Fibroblast of the aortic adventitia (primary cell): ENCODE data around the gene CCR9. TPM values are rescaled to one million over a fixed set of nuclear protein-coding genes. Genes with fewer than 3 reads are reported as not detected.

Experiments used
- DNase-seq: peaks from one replicate; pipeline ENCODE4 v3.0.0-alpha.2; 2010; ENCODE audit warnings: low read depth
- H3K4me3 ChIP-seq: 2 replicates; pipeline ENCODE4 v1.5.1; 2011; ENCODE audit warnings: low read depth, mild to moderate bottlenecking, control low read depth, low read length, moderate library complexity
- small RNA-seq: library from RNA; depleted of rRNA; stranded (forward); fragments of <200 nt; gene quantifications from one replicate; pipeline ENCODE3, GENCODE V24; 2012
- total RNA-seq: library from RNA; depleted of rRNA; stranded (reverse); fragments of >200 nt; gene quantifications from 2 replicates; pipeline ENCODE4 v1.2.3, GENCODE V29; 2012; ENCODE audit warnings: low replicate concordance
- TF ChIP-seq, protein P1 (sequence below): IDR thresholded peaks from 2 replicates; pipeline ENCODE4 v1.5.1; 2011; ENCODE audit warnings: mild to moderate bottlenecking, low read length, control low read depth, inconsistent platforms; ENCODE audit not compliant: insufficient read depth

Gene CCR9
- total RNA-seq, 1 donor = not detected

DNA sequence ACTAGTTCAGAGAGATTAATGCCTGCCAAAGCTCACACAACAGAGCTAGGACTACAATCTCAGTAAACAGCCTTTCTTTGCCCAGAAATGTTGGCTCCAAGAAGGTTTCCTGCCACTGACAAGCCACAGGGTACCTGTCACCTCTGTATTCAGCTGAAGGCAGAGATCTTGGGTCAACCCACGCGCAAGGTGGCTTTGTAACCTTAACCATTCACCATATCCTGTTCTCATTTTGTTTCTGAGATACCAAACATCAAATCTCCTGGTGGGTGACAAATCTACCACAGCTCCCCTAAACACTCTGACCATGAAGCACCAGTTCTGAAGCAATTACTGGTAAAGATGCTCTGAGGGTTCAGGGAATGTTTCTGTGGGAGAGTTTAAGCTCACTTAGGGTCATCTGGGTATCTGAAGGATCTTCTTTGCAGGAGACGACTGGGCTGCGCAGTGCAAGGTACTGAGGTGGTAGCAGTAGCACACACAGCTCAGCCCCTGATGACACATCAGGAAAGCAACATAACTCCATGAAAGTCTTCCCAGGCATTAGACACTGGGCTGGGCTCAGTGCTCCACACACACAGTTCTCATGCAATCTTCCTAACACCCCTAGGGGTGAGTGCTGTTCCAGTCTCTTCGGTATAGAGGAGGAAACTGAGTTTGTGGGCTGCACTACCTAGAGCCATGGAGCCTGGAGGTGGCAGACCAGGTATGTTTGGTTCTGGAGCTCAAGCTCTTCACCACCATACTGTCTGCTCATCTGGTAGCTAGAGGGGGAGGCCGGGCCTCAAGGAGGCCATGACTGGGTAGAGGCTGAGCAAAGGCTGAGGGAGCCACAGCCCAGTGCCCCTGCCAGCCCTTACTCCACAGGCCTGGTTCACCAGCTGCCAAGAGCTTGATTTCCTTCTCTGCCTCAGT, 64.6 kb downstream of the CCR9 start:
- DNase-seq = no peak
- no peak overlapping the region for H3K4me3 ChIP-seq
- TF ChIP-seq, protein P1, sequence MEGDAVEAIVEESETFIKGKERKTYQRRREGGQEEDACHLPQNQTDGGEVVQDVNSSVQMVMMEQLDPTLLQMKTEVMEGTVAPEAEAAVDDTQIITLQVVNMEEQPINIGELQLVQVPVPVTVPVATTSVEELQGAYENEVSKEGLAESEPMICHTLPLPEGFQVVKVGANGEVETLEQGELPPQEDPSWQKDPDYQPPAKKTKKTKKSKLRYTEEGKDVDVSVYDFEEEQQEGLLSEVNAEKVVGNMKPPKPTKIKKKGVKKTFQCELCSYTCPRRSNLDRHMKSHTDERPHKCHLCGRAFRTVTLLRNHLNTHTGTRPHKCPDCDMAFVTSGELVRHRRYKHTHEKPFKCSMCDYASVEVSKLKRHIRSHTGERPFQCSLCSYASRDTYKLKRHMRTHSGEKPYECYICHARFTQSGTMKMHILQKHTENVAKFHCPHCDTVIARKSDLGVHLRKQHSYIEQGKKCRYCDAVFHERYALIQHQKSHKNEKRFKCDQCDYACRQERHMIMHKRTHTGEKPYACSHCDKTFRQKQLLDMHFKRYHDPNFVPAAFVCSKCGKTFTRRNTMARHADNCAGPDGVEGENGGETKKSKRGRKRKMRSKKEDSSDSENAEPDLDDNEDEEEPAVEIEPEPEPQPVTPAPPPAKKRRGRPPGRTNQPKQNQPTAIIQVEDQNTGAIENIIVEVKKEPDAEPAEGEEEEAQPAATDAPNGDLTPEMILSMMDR = no peak

DNA sequence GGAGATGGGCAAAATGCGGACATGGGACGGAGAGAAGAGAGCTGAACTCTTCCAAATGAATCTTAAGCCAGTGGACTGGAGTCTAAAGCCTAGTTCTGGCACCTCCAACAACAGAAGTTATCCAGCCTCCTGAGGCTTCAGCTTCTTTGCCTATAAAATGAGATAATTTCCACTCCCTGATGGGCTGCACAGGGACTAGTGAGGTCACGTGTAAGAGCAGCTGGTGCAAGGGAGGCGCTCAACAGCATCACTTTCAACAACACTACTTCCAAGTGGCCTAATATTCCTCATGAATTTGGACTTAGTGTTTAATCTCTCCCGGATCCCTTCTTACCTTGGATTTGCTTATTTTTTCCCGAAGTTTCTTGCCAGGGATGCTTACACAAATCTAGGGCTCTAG, 65.6 kb downstream of the CCR9 start:
- H3K4me3 ChIP-seq = no peak overlapping the region
- TF ChIP-seq, protein P1 = no peak
- no peak for DNase-seq

DNA sequence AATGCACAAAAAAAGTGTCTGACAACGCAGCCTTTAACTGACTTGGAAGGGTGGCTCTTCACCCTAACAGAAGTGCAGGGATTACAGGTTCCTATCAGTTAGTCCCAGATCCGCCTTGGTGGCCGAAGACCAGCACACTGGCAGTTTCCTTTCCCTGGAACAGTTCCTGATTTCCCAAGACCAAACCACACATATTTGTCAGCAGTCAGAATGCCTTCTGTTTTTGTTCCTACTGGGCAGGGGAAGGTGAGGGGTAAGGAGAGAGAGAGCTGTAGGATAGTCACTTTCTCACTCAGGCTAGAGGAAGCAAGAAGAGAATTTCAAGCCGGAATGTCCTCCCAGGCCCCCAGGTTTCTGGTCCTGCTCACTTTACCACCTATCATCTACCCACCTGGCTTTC, 66.1 kb downstream of the CCR9 start:
- DNase-seq = no peak
- TF ChIP-seq, protein P1 = no peak
- H3K4me3 ChIP-seq = no peak overlapping the region

Small RNAs within 50 kb of the gene (small RNA-seq; reads per million reads assigned to genes)
- gene RF00019 = not detected

Other genes starting within 250 kb of the CCR9 start
- gene SACM1L, start 197.1 kb upstream of the CCR9 start, total RNA-seq = 18.5 and 30.7 TPM in 2 replicates
- gene SLC6A20, start 90.0 kb upstream of the CCR9 start, total RNA-seq = not detected in 2 replicates
- 11.4 and 24.1 TPM in 2 replicates for gene LZTFL1, start 44.4 kb upstream of the CCR9 start, total RNA-seq
- not detected in 2 replicates for gene CXCR6, start 56.9 kb downstream of the CCR9 start, total RNA-seq
- gene FYCO1, start 109.3 kb downstream of the CCR9 start, total RNA-seq = 28.0 and 57.8 TPM in 2 replicates
- not detected in 2 replicates for gene XCR1, start 140.9 kb downstream of the CCR9 start, total RNA-seq